ENCODE data around the gene SERPINA4. TPM values are rescaled to one million over a fixed set of nuclear protein-coding genes. Genes with fewer than 3 reads are reported as not detected.
A peak's percentile ranks its signal among the peaks of the same experiment; 100 is the strongest.

SERPINA4 gene
- total and polyA plus RNA-seq, 2 of the 13 experiments (the other 11 are each of a cell fraction or from before 2014, with no cell fraction given): 39.1 to 57.8 TPM

DNA sequence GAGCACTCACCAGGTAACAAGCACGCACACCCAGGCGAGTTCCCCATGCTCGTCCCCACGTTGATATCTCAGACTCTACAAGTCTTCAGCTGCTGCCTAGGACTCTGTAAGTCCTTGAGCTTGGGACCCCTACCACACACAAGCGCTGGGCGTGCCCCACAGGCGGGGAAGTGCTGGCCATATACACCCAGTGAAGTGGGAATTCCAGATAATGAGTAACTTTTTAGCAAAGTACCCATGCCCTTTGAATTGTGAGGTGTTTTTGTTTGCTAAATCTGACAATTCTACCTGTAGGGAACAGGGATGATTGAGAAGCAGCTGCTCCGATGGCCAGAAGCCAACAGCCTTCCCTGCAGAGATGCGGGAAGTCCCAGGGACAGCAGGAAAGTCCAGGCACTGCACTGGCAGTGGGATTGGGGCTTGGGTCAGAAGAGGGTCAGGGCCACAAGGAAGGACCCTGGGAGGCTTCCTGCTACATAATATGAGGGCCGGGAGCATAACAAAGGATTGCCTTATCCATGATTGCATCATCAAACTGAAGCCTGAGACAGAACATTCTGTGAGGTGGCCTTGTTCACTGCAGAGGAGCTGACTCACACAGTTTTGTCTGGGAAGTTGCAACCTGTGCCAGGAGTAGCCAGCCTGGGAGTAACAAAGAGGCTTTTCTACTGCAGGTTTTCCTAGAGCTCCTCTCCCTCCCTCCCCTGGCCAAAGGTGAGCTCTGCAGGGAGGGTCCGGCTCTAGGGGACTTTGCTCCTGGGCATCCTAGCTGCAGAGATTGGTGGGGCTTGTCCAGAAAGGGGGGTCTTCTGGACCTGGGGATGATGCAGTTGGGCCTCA is 37.8 kb downstream of the SERPINA4 start (continued):
- TF ChIP-seq MAFF (IDR thresholded peaks at IDR 0.05; ENCODE audit: low read depth, low read length): peak; percentile 82
- TF ChIP-seq, protein P1, sequence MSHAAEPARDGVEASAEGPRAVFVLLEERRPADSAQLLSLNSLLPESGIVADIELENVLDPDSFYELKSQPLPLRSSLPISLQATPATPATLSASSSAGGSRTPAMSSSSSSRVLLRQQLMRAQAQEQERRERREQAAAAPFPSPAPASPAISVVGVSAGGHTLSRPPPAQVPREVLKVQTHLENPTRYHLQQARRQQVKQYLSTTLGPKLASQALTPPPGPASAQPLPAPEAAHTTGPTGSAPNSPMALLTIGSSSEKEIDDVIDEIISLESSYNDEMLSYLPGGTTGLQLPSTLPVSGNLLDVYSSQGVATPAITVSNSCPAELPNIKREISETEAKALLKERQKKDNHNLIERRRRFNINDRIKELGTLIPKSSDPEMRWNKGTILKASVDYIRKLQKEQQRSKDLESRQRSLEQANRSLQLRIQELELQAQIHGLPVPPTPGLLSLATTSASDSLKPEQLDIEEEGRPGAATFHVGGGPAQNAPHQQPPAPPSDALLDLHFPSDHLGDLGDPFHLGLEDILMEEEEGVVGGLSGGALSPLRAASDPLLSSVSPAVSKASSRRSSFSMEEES (CRISPR knock-in tag; IDR thresholded peaks at IDR 0.05): peak; percentile 82
- no peak for TF ChIP-seq NR1H2 (CRISPR knock-in tag; IDR thresholded peaks at IDR 0.05; ENCODE audit: borderline replicate concordance, low read depth)
- TF ChIP-seq NCOA2 (CRISPR knock-in tag; IDR thresholded peaks at IDR 0.05): peak; percentile 99
- TF ChIP-seq ZBTB21 (CRISPR knock-in tag; IDR thresholded peaks at IDR 0.05): peak; percentile 58
- TF ChIP-seq, protein P2, sequence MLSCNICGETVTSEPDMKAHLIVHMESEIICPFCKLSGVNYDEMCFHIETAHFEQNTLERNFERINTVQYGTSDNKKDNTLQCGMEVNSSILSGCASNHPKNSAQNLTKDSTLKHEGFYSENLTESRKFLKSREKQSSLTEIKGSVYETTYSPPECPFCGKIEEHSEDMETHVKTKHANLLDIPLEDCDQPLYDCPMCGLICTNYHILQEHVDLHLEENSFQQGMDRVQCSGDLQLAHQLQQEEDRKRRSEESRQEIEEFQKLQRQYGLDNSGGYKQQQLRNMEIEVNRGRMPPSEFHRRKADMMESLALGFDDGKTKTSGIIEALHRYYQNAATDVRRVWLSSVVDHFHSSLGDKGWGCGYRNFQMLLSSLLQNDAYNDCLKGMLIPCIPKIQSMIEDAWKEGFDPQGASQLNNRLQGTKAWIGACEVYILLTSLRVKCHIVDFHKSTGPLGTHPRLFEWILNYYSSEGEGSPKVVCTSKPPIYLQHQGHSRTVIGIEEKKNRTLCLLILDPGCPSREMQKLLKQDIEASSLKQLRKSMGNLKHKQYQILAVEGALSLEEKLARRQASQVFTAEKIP (CRISPR knock-in tag; IDR thresholded peaks at IDR 0.05; ENCODE audit: borderline replicate concordance): no peak
- TF ChIP-seq GABPA (IDR thresholded peaks at IDR 0.05; ENCODE audit: low read depth, low read length): no peak
- TF ChIP-seq GABPA (CRISPR knock-in tag; IDR thresholded peaks at IDR 0.05; ENCODE audit: low read depth): no peak; the same call in 1 of the 2 replicates
- TF ChIP-seq NR2F6 (IDR thresholded peaks at IDR 0.05): peak; percentile 98
- peak; percentile 96 for TF ChIP-seq NR2F6 (CRISPR knock-in tag; IDR thresholded peaks at IDR 0.05)
- peak; percentile 31; the same call in 1 of the 2 replicates for TF ChIP-seq GTF2F1 (IDR thresholded peaks at IDR 0.05; ENCODE audit: low read length)
- TF ChIP-seq ZBTB7A (CRISPR knock-in tag; IDR thresholded peaks at IDR 0.05): peak; percentile 66; the same call in 1 of the 2 replicates
- no peak for TF ChIP-seq MLLT10 (CRISPR knock-in tag; IDR thresholded peaks at IDR 0.05)
- peak; percentile 48; the same call in 1 of the 2 replicates for TF ChIP-seq EHMT2 (IDR thresholded peaks at IDR 0.05; ENCODE audit: borderline replicate concordance, low read depth, low read length)
- TF ChIP-seq, protein P3, sequence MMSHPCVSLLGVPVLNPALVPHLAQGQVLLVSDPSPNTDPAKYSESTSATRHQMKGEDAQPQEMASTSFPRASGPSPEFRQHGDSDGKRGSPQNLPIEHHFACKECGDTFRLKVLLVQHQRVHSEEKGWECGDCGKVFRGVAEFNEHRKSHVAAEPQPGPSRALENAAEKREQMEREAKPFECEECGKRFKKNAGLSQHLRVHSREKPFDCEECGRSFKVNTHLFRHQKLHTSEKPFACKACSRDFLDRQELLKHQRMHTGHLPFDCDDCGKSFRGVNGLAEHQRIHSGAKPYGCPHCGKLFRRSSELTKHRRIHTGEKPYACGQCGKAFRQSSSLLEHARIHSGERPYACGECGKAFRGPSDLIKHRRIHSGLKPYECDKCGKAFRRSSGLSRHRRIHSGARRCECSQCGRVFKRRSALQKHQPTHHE (CRISPR knock-in tag; IDR thresholded peaks at IDR 0.05; ENCODE audit: borderline replicate concordance): peak; percentile 89; the same call in 1 of the 2 replicates
- no peak for TF ChIP-seq DMTF1 (CRISPR knock-in tag; IDR thresholded peaks at IDR 0.05)
- TF ChIP-seq ATF6 (CRISPR knock-in tag; conservative IDR thresholded peaks at IDR 0.05): no peak
- TF ChIP-seq, protein P4, sequence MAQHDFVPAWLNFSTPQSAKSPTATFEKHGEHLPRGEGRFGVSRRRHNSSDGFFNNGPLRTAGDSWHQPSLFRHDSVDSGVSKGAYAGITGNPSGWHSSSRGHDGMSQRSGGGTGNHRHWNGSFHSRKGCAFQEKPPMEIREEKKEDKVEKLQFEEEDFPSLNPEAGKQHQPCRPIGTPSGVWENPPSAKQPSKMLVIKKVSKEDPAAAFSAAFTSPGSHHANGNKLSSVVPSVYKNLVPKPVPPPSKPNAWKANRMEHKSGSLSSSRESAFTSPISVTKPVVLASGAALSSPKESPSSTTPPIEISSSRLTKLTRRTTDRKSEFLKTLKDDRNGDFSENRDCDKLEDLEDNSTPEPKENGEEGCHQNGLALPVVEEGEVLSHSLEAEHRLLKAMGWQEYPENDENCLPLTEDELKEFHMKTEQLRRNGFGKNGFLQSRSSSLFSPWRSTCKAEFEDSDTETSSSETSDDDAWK (CRISPR knock-in tag; IDR thresholded peaks at IDR 0.05): no peak
- TF ChIP-seq REXO4 (CRISPR knock-in tag; IDR thresholded peaks at IDR 0.05; ENCODE audit: borderline replicate concordance): no peak

All from HepG2 (cell line).